Ishikawa (cell line): ENCODE data around the gene RASA3.

Experiments used
- EGR1 ChIP-seq: IDR thresholded peaks from 2 replicates; pipeline ENCODE4 v1.6.1; 2012
- EP300 ChIP-seq: IDR thresholded peaks from 2 replicates; pipeline ENCODE4 v1.6.1; 2012; ENCODE audit warnings: borderline replicate concordance
- FOXM1 ChIP-seq: IDR thresholded peaks from 2 replicates; pipeline ENCODE4 v1.6.1; 2012; ENCODE audit warnings: low read depth, borderline replicate concordance
- MAX ChIP-seq: IDR thresholded peaks from 2 replicates; pipeline ENCODE4 v1.6.1; 2012
- NFIC ChIP-seq: IDR thresholded peaks from 2 replicates; pipeline ENCODE4 v1.6.1; 2012
- RAD21 ChIP-seq: IDR thresholded peaks from 2 replicates; pipeline ENCODE4 v1.6.1; 2012; ENCODE audit warnings: low read depth
- REST ChIP-seq: IDR thresholded peaks from 2 replicates; pipeline ENCODE4 v1.6.1; 2012; ENCODE audit warnings: low read depth, mild to moderate bottlenecking
- TAF1 ChIP-seq: IDR thresholded peaks from 2 replicates; pipeline ENCODE4 v1.6.1; 2012; ENCODE audit warnings: low read depth, mild to moderate bottlenecking
- TCF12 ChIP-seq: IDR thresholded peaks from 2 replicates; pipeline ENCODE4 v1.6.1; 2012; ENCODE audit warnings: low read depth
- TEAD4 ChIP-seq: IDR thresholded peaks from 2 replicates; pipeline ENCODE4 v1.6.1; 2012
- YY1 ChIP-seq: IDR thresholded peaks from 2 replicates; pipeline ENCODE4 v1.6.1; 2012; ENCODE audit warnings: low read depth
- ZBTB7A ChIP-seq: IDR thresholded peaks from 2 replicates; pipeline ENCODE4 v1.6.1; 2012; ENCODE audit warnings: low read depth

- TF ChIP-seq FOXM1 (no peak), REST (no peak), NFIC (no peak), EP300 (no peak), EGR1 (no peak), MAX (no peak), ZBTB7A (no peak; the same call in 1 of the 2 replicates), TAF1 (no peak), YY1 (no peak), TCF12 (no peak), TEAD4 (no peak), RAD21 (no peak)
These were observed 122.6 kb downstream of the RASA3 start for GRCh38 chr13:114009590-114010400.
